Middle frontal gyrus (tissue), 1 donor: Measurements from ENCODE around the gene MAFG.
"Not testable (repeated sequence)": the region's sequence is repeated elsewhere in the genome, so short reads cannot be mapped to it uniquely, and the experiment has no call there.

Source experiments
- DNase-seq: peaks from one replicate; pipeline ENCODE4 v3.0.0-alpha.2; 2015; ENCODE audit warnings: low spot score; ENCODE audit errors: extremely low spot score

Gene MAFG

GRCh38 chr17:81923302-81924260 is 4.0 kb downstream of the MAFG start:
- DNase-seq = no peak

DNA sequence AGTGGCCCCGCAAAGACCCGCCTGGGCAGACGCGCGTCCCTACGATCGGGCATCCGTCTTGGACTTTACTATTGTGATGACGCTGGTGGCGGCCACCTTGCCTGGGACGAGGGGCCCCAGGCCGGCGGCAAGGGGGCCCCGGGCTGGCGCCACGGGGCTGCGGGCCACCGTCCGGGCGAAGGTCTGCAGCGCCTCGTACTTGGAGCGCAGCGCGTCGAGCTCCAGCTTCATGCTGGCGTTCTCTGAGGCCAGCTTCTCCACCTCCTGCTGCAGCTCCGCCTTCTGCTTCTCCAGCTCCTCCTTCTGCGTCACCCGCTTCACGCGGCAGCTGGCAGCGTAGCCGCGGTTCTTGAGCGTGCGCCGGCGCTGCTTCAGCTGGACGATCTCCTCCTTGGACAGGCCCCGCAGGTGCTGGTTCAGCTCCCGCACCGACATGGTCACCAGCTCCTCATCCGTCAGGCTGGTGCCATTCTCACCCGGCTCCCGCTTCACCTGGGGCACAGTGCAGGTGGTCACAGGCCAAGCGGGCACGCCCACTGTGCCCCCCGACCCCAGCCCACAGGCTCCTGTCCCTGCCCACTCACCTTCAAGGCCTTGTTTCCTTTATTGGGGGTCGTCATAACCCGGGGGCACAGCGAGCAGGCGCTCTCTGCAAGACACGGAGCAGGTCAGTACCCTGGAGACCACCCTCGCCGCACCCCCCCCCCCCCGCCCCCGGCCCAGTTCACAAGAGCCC is 4.8 kb downstream of the MAFG start:
- no peak for DNase-seq

DNA sequence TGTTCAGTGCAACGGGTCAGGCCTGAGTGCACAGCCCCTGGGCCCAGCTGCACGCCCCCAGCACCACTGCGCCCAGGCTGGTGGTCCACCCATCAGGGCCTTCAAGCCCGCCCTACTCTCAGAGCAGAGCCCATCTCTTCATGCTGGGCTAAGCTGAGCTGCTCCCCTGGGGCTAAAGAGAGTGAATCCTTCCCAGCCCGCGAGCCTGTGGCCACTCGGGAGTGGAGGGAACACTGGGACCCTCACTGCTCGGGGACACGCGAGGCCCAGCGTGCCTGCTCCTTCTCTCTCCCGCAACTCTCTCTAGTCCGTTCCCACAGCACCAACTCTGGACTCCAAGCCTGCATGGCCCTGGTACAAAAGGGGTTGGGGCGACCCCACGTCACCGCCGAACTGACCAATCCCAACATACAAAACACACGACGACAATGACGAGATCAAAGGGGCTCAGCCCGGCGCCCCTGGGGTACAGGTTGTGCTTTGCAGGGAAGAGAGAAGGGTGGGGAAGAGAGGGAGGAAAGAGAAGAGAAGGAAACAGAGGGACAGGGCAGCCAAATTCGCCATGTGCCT is 5.5 kb downstream of the MAFG start:
- DNase-seq = no peak

DNA sequence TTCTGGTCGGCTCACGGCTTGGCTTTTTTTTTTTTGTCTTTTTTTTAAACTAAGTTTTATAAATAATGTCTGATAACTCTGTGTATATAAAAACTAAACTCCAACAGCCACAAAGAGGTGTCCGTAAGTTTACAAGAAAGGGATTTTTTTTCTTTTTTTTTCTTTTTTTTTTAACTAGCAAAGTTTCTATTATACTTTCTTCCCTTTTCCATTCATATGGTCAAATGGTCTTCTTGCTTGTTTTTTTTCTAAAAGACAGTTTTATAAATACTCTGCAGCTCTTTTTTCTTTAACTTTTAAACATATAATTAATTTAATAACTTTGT is 6.0 kb downstream of the MAFG start:
- no peak for DNase-seq

DNA sequence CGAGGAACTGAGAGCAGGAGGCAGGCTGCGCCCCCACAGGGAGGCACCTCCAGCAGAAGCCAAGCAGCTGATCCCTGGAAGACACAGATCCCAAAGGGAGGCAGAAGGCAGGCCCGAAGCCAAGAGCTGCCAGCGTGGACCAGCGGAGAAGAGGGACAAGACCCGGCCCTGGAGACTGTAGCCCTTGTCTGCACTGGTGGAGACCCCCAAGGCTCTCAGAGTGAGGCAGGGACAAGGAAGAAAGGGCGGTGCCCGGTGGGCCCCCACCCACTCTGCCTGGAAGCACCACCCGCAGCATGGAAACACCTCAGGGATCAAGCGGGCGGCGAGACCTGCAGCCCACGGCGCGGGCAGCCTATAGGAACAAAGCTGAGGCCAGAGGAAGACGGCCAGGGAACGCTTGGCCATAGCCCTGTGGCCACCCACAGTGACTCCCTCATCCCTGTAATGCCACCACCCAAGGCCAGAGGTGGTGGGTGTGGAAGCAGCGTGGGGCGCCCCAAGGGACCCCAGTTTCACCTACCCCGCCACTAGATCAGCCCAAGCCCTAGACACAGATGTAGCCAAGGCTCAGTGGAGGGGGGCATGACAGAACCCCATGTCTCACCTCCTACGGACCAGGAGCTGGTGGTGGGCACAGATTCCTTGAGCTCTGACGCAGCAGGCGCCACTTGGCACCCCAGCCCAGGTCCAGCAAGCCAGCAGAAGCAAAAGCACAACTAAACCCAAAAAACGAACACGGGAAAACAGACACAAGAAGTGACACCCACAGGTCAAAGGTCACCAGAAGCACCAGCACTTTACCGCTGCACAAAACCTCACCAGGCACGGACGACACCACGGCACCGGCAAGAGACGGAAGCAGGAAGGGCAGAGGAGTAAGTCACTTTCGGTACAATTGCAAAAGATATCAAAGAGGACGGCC is 6.7 kb downstream of the MAFG start:
- no peak for DNase-seq

GRCh38 chr17:81918832-81919545 is 8.5 kb downstream of the MAFG start:
- DNase-seq = no peak

GRCh38 chr17:81918333-81918669 is 9.2 kb downstream of the MAFG start:
- DNase-seq = not testable (repeated sequence)

- no peak for DNase-seq
These were observed 9.8 kb downstream of the MAFG start, which contains the start of gene SIRT7 for GRCh38 chr17:81917565-81918332. SIRT7 (minus strand) TSS chr17:81918176; CDS start chr17:81918131, 45 bp downstream.

GRCh38 chr17:81916234-81917001 is 11.1 kb downstream of the MAFG start:
- DNase-seq = no peak

DNA sequence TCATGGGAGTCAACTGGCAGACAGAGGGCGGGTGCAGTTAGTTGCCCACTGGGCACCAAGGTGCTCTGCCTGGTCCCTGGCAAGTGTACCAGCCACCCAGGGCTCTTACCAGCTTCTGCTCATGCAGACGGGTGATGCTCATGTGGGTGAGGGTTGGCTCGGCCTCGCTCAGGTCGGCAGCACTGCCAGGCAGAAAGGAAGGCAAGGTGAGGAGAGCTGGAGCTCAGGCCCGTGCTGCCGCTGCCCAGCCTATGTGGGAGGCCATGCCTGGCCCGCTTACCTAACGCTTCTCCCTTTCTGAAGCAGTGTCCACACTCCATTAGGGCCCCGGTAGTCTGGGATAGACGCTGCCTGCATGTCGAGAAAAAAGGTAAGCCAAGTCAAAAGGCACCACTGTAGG is 12.2 kb downstream of the MAFG start:
- DNase-seq = no peak

DNA sequence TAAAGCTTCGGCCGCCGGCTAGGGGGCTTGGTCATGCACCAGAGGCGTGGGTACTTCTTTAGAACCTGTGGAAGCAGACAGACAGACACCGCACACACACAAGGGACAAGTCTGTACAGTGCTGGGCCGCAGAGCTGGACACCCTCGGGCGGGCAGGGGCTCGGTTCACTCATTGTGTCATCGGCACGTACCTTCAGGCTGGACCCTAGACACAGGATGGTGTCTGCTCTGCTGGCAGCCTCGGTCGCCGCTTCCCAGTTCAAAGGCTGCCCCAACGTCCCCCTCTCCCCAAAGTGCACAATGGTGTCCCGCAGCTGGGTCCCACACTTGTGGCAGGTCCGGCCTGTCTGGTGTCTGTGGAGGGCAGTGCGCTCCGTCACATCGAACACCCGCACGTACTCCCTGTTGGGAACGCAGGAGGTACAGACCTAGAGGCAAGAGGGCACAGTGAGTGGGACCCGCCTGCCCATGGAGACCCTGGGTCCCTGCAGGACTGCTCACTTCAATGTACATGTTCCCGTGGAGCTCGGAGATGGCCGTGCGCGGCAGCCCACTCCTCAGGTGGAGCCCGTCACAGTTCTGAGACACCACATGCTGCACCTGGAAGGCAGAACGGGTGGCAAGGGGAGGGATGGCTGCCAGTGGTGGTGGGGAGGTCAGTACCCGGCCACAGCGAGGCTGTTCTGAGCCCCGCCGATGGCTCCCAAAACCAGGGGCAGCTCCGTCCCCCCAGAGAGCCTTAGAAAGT is 13.3 kb downstream of the MAFG start:
- no peak for DNase-seq

DNA sequence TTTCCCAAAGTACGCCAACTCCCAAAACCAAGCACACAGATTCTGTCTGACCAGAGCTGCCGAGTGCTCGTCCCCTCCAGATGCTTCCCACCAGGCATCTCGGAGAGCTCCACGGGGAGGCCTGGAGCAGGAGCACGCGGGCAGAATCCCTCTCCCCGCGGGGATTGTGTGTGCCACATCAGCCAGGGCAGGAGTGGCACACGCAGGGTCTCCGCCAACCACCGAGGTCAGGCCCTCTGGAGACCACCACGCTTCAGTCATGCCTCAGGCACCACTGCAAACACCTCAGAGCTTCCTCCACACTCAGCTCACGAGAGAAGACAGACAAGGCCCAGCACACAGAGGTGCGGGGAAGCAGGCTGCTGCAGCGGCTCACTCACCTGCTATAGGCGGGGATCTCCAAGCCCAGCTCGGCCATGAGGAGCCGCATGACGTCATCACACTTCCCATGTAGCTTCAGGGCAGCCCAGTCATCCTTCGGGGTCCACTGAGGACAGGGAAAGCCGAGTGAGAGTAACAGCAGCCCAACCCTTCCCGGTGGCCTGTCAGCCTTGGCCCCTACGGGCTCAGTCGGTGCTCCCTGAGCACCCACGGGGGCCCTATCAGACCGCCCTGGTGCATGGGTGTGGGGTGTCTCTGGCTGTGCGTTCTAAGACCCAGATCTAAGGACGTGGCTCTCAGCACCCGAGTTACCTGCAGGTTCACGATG is 14.0 kb downstream of the MAFG start:
- no peak for DNase-seq

- no peak for DNase-seq
These were observed 14.9 kb downstream of the MAFG start for GRCh38 chr17:81912441-81913309.

DNA sequence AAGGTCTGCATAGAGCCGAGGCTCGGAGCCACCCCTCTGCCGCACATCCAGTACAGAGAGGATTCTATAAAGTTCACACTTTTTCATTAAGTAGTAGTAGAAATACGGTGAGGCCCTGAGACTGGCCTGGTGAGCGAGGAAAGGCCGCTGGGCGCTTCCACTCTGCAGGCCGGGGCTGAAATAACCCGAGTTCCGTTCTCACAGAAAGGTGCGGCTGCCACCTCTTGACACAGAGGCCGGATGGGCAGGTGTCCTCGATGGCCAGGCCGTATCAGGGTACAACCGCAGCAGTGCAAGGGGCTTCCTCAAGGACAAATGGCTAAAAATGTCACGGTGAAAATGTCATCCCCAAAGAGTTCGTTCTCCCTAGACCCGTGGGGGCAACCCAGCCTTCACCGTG is 15.6 kb downstream of the MAFG start:
- no peak for DNase-seq

- peak; percentile 73 for DNase-seq
These were observed 16.1 kb downstream of the MAFG start, which contains the start of gene PCYT2 for GRCh38 chr17:81911277-81911961. PCYT2 (minus strand) TSS chr17:81911399; CDS start chr17:81911355, 44 bp downstream.

GRCh38 chr17:81910840-81911276 is 16.7 kb downstream of the MAFG start:
- no peak for DNase-seq
